GM18520 (cell line): Measurements from ENCODE around the gene AP2B1.
"Not testable (repeated sequence)": the region's sequence is repeated elsewhere in the genome, so short reads cannot be mapped to it uniquely, and the experiment has no call there.

Experiments used
- ATAC-seq: cut with Tn5 transposase; IDR thresholded peaks from one replicate; pipeline ENCODE4 v1.9.1; 2021; ENCODE audit not compliant: unreplicated experiment

AP2B1 gene

DNA sequence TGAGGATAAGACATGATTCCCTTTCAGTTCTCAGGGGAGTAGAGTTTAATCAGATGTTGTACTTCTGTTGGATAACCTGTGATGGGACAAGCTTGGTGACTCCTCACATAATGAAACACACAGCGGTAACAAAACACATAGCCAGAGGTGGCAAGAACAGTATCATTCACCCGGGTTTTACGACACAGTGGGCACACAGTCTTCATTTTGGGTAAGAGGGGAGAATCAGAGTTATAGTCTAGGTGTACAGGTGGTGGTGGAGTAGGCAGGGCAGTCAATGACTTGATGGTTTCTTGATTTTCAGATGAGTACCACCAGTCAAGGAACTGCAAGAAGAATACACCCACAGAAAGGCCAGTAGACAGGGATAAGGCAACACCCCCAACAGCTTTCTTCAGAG is 11.4 kb upstream of the AP2B1 start:
- no peak for ATAC-seq

DNA sequence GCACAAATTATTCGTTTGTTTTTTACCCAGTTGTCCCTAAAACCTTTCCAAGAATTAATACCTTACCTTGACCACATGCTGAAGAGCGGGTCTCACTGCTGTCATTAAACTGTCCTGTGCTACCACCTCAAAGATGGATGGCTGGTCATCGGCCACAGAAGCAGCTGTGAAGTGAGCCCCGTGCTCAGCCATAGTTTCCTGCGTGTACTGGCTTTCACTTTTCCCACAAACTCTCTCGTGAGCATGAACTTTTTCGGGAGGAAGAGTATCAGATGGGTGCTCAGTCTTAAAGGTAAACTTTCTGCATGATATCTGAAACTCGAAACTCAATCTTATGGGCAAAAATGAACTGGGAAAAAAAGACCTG is 9.3 kb upstream of the AP2B1 start:
- ATAC-seq: no peak

DNA sequence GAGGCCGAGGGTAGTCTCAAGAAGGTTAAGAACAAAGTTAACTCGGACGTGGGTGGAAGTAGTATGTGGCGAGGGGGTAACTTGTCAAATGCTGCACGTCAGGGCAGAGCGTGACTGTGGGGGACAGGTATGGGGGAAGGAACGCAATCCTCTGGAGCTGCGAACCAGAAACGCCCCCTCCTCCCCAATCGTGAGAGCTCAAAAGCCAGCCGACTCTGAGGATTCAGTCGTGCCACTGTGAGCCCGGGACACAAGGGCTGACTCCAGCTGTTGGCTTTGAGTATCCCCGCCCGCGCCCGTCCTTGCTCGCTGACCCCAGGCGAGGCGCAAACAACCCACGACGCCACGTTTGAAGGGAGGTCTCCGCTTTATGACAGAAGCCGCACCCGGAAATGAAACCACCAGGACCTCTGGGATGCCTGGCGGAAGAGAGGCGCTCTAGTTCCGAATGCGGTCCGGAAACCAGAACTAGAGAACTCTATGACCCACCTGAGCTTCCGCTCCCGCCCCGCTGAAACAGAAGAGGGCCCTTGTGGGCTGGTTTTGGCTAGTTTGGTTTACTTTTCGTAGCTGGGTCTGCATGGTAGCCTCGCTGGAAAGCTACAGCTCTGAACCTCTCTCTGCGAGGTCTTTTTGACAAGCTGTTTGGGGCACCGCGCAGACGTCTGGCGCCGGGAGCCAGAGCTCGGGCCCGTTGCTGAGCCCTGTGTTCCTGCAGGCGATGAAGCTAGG is 8.8 kb upstream of the AP2B1 start, which contains the start of gene PEX12:
Gene PEX12 (minus strand): TSS at position 375 of the 732 bp plus-strand sequence. CDS start 550 bp downstream, outside the sequence.
- peak; percentile 72 for ATAC-seq

DNA sequence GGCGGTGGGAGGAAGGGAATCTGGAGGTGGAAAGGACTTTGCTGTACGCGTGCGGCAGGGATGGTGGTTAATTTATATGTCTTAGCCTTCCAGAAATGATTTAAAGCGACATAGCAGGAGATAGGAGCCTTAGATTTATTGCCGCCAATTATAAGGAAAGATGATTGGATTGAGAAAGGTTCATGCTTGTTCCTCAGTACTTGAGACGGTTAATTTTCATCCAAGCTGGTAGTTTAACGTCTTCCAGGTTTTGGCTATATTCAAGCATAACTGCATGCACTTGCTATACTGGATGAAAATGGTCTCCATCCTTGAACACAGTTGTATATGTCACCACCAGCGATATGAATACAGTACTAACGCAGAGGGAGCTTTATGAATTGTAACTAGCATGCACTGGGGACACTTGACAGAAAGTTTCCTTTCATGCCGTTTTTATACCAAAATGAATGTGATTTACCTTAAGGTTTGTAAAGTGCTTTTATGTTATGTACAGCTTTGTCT is 8.1 kb upstream of the AP2B1 start:
- no peak for ATAC-seq

DNA sequence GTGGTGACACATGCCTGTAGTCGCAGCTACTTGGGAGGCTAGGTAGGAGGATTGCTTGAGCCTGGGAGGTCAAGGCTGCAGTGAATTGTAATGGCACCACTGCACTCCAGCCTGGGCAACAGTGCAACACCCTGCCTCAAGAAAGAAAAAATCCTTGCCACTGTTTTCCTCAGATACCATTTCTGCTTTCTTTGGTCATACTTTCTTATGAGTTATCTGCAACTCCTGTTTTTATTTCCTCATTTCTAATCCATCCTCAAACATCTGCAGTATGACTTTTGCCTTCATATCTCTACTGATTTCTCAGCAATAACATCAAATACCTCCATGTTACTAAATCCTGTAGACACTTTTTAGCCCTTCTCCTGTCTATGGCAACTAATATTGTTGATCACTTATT is 3.1 kb upstream of the AP2B1 start:
- ATAC-seq: no peak

DNA sequence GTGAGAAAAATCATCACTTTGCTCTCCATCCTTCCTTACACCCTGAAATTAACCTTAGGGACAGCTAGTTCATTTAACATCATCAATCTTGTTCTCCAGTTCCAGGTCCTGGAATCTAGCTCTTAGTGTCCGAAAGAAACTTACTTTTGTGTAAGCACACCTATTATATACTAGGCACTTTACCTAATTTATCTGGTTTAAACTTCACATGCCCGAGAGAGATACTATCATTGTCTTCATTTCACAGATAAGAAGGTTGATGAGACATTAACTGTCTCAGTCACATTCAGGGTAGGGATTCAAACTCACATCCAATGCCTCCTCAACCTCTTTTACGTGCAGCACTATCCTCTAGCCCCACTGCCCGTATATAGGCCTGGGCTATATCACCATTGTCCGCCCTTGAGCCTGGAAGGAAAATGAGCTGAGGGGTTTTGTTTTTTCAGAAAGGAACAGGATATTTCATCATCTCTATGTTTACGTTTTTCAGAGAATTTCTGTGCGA is 501 bp upstream of the AP2B1 start:
- no peak for ATAC-seq

DNA sequence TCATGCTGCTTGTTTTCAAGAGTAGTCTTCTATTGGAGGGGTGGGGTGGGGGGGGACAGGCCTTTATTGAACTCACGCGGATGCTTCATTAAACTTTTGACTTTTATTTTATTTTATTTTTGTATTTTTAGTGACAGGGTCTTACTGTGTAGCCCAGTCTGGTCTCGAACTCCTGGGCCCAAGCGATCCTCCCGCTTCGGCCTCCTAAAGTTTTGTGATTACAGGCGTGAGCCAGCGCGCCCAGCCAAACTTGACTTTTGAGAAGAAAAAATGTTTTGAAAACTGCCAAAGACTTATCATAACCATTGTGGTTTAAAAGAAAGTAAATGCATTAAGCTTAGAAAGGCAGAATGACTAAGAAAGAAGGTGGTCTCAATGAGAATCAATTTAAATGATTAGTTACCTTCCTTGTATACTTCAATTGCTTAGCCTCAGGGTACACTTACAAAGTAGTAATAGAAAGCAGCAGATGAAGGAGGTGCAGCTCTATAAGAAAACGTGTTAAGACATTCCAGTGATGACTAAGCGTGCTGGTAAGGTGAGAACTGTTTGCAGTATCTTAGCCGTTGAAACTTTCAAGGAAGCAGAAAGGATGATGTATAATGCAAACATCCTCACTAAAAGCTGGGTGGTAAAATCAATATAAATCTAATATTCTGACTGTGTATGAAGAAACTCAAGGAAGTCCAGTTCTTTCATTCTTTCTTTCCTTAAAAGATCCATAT is 1.2 kb downstream of the AP2B1 start:
- ATAC-seq: no peak

DNA sequence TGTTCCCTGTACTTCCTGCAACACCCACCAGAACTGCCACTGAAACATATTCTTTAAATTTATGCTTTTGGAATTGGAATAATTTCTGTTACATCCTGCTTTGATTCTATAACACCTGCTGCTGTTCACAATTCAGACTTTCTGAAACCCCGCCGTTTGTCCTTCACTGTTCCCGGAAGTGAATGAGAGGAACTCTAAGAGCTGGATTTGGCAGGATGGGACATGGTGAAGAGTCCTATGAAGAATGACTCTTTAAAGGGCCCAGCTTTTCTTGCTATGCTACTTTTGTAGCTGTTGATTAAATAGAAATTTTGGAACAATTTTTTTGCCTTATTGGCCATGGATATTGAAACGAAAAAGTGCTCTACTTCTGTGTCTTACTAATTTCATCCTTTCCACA is 8.9 kb downstream of the AP2B1 start:
- ATAC-seq: no peak

DNA sequence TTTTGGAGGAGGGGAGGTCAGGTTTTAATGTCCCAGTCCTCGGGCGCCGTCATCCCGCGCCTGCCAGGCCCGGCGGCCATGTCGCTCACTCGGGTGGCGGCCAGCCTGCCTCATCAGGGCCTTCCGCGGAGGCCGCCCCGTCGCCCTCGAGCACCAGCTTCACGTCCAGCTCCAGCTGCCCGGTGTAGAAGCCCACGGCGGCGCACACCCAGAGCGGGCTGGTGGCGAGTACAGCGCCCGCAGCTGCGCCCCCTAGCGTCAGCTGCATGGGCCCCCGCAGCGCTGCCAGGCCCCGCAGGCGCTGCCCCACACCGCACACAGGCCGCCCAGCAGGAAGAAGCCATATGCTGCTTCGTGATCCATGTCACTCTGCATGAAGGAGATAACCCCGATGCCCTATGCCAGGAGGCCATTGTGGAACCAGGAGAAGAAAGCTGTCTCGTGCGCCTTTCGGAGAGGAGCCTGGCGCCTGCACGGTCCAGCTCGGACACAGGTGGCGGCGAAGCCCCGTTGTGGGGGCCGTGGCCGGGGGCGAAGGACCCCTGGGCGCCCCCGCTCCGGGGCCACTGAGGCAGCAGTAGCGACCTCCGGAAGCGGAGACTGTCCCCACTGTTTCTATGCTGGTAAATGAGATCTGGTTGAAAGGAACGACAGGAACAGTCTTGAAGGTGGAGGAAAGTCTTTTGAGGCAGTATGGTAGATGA is 9.6 kb downstream of the AP2B1 start:
- ATAC-seq: no peak

DNA sequence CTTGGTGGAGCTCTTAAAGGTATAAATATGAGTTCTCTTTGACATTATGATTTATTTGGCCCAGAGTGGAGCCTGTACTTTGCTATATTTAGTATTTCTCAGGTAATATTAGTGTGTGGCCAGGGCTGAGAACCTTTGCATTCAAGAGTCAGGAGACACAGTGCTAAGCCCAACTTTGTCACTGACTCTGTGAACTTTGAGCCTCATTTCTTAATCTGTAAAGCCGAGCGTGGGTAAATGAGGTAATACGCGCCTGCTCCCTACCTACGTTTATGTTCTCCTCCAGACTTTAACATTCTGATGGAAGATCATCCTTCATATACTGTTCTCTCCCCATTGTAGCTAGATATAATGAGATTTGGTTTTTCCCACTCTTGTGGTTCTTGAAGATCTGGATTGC is 10.5 kb downstream of the AP2B1 start:
- no peak for ATAC-seq

DNA sequence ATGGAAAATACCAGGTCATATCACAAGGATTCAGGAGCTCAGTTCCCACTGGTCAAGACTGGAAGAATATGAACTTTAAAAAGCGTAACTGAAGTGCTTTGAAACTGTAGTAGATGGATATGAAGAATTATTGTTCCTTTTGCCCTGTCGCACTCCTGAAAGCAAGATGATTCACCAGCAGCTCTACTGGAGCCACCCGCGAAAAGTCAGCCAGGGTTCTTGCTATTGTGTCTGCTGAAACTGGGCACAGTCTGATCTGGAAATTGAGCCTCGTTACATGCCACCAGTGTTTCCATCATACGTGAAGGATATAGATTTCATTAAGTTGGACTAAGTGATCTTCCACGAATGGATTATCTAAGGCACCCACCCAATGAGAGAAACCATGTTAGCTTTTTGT is 16.6 kb downstream of the AP2B1 start:
- no peak for ATAC-seq

DNA sequence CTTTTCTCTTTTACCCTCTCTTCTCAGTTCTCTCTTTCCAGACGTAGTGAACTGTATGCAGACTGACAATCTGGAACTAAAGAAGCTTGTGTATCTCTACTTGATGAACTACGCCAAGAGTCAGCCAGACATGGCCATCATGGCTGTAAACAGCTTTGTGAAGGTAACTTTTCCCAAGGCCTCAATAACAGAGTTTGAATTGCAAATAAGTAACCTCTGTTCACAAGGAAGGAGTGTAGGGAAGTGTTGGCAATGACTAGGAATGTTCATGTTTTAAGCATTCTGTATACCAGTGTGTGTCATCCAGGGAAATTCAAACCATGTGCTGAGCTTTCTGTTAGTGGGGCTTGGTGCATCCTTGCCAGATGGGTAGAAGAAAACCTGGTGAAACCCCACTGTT is 18.6 kb downstream of the AP2B1 start:
- no peak for ATAC-seq

DNA sequence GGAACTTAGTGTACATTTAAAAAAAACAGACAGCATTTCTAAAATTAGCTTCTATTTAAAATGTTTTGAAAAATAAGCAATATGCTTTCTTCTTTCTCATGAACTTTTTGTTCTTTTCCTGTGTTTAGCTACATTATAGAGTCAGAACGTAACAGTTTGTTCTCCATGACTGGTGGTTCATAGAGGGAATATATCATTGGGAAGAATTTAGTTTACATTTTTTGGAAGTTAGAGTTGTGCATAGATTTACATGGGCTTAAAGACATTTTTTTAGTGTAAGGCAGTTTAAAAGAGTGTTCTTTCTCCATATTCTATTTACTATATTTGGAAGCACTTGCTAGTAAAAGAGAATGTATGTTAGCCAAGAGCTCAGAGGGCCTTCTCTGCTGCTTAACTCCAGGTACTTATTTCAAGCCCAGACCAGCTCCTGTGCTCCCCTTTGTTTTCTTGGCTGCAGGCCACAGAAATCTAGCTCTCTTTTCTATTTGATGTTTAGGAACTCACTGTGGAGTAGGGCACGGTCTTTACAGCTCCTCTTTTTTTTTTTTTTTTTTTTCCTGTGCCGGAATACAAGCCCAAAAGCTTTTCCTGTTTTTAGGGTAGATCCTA is 20.2 kb downstream of the AP2B1 start:
- no peak for ATAC-seq

DNA sequence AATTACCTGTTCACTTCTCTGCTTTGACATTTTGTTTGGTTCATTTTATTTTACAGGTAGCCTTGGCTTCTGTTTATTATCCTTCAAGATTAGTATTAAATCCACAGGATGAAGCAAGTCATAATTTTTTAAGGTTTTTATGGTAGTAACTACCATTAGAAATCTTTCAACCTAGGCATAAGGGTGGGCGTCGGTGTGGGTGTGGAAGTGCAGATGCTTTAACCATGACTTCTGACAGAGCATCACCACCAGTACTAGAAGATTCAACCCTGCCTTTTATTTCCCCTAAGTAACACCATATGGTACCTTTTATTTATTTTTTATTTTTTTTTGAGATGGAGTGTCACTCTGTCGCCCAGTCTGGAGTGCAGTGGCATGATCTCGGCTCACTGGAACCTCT is 22.7 kb downstream of the AP2B1 start:
- ATAC-seq: no peak

DNA sequence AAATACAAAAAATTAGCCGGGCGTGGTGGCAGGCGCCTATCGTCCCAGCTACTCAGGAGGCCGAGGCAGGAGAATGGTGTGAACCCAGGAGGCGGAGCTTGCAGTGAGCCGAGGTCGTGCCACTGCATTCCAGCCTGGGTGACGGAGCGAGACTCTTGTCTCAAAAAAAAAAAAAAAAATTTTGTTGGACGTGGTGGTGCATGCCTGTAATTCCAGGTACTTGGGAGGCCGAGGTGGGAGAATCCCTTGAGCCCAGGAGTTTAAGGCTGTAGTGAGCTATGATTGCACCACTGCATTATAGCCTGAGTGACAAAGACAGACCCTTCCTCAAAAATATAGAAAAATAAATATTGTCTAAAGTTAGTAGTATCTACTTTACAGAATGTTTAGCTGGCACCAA is 23.6 kb downstream of the AP2B1 start:
- ATAC-seq: not testable (repeated sequence)

DNA sequence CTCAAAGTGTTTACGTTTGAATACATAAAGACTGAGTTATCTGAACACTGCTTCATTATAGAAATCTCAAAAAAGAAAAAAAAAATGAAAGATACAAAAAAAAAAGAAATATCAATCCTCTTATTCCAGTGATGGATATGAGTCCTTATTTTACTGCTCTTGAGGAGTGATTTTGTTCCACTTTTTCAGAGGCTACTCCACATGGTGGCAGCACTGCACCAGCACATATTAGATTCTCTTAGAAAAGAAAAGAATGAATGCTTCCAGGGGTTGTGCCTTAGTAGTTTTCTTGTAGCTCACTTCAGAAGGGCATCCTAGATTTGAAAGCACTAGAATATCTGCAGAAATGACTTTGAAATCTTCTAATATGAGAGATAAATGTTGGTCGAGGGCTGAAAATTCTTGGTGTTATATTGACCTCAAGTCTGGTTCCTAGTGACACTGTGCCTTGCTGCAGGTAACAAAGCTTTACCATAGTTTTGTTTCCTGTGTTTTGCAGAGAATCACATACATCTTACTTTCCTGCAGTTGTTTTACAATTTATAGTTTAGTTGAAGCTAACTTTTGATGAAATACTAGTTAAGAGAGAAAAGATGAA is 25.9 kb downstream of the AP2B1 start:
- no peak for ATAC-seq

DNA sequence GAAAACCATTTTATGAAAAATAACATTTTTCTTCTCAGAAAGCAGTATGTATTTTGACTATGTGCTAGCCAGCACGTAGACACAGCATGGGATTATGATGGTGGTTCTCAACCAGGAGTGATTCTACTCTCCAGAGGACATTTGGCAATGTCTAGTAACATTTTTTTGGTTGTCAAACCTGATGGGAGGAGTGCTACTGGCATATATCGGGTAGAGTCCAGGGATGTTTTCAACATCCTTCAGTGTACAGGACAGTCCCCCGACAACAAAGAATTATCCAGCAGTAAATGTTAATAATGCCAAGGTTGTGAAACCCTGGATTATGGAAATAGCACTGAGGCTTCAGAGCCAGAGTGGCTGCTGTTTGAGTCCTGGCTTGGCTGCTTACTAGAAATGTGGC is 27.7 kb downstream of the AP2B1 start:
- ATAC-seq: no peak

DNA sequence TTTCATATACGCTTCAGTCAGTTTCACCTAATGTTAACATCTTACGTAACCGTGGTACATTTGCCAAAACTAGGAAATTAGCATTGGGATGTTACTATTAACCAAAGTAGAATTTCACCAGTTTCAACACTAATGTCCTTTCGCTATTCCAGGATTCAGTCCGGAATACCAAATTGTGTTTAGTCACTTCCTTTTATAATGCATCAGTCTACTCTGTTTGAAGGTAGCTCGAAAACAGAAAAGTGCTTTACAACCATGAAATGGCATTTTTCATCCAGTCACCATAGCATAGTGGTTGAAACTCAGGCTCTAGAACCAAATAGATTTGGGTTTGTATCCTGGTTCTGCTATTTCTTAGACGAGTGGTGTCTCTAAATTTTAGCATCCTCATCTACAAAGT is 29.4 kb downstream of the AP2B1 start:
- no peak for ATAC-seq

DNA sequence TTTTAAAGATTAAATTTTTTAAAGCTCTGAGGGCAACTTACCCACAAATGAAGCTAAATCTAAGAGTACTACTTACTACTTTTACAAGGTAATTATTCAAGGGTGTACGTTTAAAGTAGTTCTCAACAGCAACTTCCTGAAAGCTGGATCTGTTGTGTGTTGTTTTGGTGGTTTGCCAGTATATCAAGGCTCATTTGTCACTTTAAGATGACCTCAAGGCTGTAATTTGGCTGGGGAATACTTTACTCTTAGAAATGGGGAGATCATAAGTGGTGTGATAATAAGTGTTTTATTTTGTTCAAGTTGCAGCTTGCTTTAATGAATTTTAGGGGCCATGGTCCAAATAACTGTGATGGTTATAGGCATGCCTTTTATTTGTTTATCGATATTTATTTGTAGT is 30.4 kb downstream of the AP2B1 start:
- ATAC-seq: no peak

DNA sequence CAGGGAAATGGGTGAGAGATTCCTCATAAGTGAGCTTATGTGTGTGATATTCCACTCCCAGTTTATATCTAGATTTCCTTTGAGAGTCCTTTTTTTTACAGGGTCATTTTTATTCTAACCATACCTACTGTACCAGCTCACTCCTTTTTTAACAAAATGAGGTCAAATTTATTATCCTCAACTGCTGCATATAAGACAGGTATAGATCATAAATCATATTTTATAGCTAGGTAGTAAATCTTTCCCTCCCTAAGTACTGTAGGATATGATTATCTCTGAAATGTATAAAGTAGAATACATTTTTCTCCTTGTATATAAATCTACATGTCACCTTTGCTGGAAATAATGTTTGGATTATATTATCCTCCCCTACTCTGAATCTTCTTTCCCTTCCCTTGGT is 31.5 kb downstream of the AP2B1 start:
- ATAC-seq: no peak

DNA sequence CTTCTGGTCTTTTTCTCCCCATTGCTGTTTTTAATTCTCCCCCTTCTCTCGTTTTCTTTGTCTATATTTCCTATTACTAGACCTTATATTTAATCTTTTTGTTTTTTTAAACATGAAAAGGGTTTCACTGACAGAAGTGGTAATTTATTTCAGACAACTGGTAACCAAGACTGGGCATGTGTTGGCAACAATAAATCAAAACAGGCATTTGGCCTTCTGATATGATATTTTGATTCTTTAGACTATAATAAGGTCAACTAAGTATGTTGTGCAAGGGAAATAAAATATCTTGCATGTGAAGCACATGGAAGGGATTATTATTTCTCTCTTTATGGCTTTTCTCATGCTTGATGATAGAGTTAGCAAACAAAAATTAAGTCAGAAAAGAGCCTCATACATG is 34.6 kb downstream of the AP2B1 start:
- ATAC-seq: no peak
